Transverse colon (tissue), 4 donors: ENCODE measurements around the gene BPIFB2. TPM values are rescaled to one million over a fixed set of nuclear protein-coding genes. Genes with fewer than 3 reads are reported as not detected.
A peak's percentile ranks its signal among the peaks of the same experiment; 100 is the strongest.

ENCODE experiments used
- DNase-seq: peaks from one replicate; pipeline ENCODE4 v3.0.0-alpha.2; 2019
- H3K27ac ChIP-seq, 4 donors: fragments of 200-600 bp; sonication (generic); 2 replicates each; pipeline ENCODE4 v1.5.1; 2016 to 2018; ENCODE audit warnings: inconsistent platforms in 4 of 4
- H3K27me3 ChIP-seq: fragments of 200-600 bp; sonication (generic); 2 replicates; pipeline ENCODE4 v1.5.1; 2017; ENCODE audit warnings: inconsistent platforms
- H3K36me3 ChIP-seq, 4 donors: fragments of 200-600 bp; sonication (generic); 2 replicates each; pipeline ENCODE4 v1.5.1; 2017 to 2019; ENCODE audit warnings: inconsistent platforms in 4 of 4
- H3K4me1 ChIP-seq, 4 donors: fragments of 200-600 bp; sonication (generic); 2 replicates each; pipeline ENCODE4 v1.5.1; 2017 to 2020; ENCODE audit warnings: inconsistent platforms in 4 of 4
- H3K4me3 ChIP-seq, 4 donors: fragments of 200-600 bp; sonication (generic); 1 replicate in 1 of 4; 2 replicates in 3 of 4; pipeline versions ENCODE4 v1.5.1 to v1.6.1; 2017 to 2019; ENCODE audit warnings: inconsistent platforms in 4 of 4
- H3K9me3 ChIP-seq, 2 donors: fragments of 200-600 bp; sonication (generic); 2 replicates each; pipeline ENCODE4 v1.5.1; 2017 to 2019; ENCODE audit warnings: inconsistent platforms in 2 of 2
- EP300 ChIP-seq: sonication (generic); formaldehyde crosslinking; IDR thresholded peaks from one replicate; pipeline ENCODE4 v1.6.1; 2017; ENCODE audit warnings: antibody characterized with exemption, low read depth
- POLR2A ChIP-seq: fragments of 450-650 bp; IDR thresholded peaks from one replicate; pipeline ENCODE4 v1.6.1; 2016; ENCODE audit warnings: antibody characterized with exemption, mild to moderate bottlenecking, moderate library complexity
- POLR2AphosphoS5 ChIP-seq, 3 donors: sonication (generic); formaldehyde crosslinking; IDR thresholded peaks; one replicate each; pipeline ENCODE4 v1.6.1; 2016; ENCODE audit warnings: antibody characterized with exemption in 3 of 3
- WGBS, 2 donors: methylation state at CpG; one replicate each; pipeline ENCODE4 v1.1.5; 2018; ENCODE audit warnings: low coverage in 1 of 2; 5-methylcytosine and 5-hydroxymethylcytosine counted together
- in situ Hi-C, 4 donors: fragments of 200-750 bp; cut with MboI; loops; one replicate each; pipeline versions ENCODE4 v1.15.0 to v1.15.1; 2017; ENCODE audit warnings: low sequenced_read_pairs in 3 of 4, low pct_ligation_motif_present in 1 of 4, low pct_unique_long_range_greater_than_20kb in 1 of 4
- intact Hi-C: fragments of 100-400 bp; cut with DNase I; formaldehyde crosslinking; loops from one replicate; pipeline ENCODE4 v1.15.1; 2023; ENCODE audit warnings: low total_unique reads
- total RNA-seq, 4 donors: library from RNA; depleted of rRNA; stranded (reverse); fragments of >200 nt; gene quantifications; one replicate each; pipeline ENCODE4 v1.1.0, GENCODE V29; 2016
- TF ChIP-seq, protein P1 (sequence below), 5 experiments: fragments of 200-600 bp in 3 of 5; fragments of 450-650 bp in 2 of 5; sonication (generic) in 3 of 5; IDR thresholded peaks; 1 replicate in 2 of 5; 2 replicates in 3 of 5; pipeline ENCODE4 v1.5.1; 2016 to 2017; ENCODE audit warnings: antibody characterized with exemption in 5 of 5, inconsistent platforms in 3 of 5, mild to moderate bottlenecking in 2 of 5, moderate library complexity in 1 of 5

The BPIFB2 gene
- total RNA-seq, 4 donors from 2014 or later, result not detected

DNA sequence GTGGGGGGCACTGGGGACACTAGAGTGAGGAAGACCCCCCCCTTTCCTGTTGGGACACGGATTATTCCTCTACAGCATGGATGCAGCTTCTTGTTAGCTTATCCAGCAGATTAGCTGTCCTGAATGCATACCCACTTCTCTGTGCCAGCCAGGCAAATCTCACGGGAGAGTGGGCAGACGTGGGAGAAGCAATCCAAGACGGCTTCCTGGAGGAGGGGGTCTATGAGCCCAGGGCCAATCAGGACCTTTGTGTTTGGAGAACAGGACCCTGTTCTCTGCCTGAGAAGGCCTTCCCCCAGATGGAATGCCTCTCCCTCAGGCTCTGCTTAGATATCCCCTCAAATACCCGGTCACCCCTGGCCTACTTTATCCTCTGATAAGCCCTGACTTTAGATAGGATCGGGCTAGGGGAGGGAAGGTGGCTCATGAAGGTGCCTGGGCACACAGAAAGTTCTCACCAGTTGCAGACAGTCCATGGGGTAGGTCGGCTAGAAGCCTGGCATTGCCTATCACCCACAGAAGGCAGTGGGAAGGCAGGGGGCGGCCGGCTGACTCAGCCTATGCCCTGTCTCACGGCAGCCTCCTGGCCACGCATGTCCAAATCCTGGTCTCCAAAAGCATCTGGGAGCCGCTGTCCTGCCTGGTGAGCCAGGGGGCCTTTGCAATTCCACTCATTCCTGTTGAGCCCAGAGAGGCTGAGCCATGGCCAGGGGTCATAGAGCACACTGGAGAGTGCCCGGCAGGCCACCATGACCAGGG is 38.0 kb upstream of the BPIFB2 start:
- Histone ChIP-seq H3K9me3 (no peaks in the 10 kb centered on the region), H3K27ac (no peak overlapping the region), H3K27me3 (no peaks in the 10 kb centered on the region), H3K4me3 (no peak overlapping the region), H3K36me3 (no peaks in the 10 kb centered on the region), H3K4me1 (peaks cover 0 to 5% (median 0%) of the 10 kb centered on the region in 4 donors)
- no peak for DNase-seq
- WGBS, 2 donors, result 90% methylated on average over 12 of the region's 13 CpGs; no CpG with 5 or more reads in 1 of the 2 donors
- TF ChIP-seq EP300 (no peak), POLR2AphosphoS5 (IDR thresholded peaks at IDR 0.05) (no peak), POLR2A (no peak)
- TF ChIP-seq, protein P1, sequence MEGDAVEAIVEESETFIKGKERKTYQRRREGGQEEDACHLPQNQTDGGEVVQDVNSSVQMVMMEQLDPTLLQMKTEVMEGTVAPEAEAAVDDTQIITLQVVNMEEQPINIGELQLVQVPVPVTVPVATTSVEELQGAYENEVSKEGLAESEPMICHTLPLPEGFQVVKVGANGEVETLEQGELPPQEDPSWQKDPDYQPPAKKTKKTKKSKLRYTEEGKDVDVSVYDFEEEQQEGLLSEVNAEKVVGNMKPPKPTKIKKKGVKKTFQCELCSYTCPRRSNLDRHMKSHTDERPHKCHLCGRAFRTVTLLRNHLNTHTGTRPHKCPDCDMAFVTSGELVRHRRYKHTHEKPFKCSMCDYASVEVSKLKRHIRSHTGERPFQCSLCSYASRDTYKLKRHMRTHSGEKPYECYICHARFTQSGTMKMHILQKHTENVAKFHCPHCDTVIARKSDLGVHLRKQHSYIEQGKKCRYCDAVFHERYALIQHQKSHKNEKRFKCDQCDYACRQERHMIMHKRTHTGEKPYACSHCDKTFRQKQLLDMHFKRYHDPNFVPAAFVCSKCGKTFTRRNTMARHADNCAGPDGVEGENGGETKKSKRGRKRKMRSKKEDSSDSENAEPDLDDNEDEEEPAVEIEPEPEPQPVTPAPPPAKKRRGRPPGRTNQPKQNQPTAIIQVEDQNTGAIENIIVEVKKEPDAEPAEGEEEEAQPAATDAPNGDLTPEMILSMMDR (IDR thresholded peaks at IDR 0.05), result no peak
- intact Hi-C loops (no loop called here), in situ Hi-C loops (no loop called here)

DNA sequence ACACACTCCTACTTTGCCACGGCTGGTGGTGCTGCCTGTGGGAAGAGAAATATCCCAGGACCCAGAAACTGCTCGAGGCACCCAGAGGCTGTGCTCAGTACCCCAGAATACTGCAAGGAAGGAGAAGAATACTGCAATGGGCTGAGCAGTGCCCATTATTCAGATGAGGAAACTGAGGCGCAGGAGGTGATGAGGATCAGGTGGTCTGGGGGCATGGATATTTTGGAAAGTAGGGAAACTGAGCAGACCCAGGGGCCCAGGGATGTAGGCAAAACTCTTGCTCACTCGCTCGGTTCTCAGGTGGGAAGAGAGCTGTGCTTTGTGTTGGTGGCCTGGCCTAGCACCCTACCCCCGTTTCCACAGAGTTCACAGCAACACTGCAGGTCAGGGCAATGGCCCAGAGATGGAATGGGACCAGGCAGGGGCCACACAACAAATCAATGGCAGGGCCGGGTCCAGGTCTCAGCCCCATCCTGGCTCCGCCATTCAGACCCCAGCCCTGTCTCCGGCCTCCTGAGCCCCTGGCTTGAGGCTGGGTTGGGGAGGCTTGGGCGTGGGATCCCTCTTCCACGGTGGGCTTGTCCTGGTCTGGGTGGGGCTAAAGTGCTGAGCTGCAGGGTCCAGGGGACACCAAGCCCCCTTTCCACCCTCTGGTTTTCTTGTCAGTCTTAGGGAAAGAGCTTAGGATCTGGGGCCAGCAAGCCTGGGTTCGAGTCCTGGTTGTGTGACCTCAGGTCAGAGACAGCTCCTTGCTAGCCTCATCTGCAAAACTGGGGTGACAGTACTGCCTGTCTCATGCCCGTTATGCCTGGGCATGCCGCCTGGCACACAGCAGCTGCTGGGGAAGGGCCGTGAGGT is 37.2 kb upstream of the BPIFB2 start:
- Histone ChIP-seq H3K27me3 (no peaks in the 10 kb centered on the region), H3K27ac (peak overlapping the region in 3 of 4 donors; percentile 31 to 57 (median 50)), H3K4me1 (peaks cover 0 to 5% (median 0%) of the 10 kb centered on the region in 4 donors), H3K9me3 (no peaks in the 10 kb centered on the region), H3K4me3 (no peak overlapping the region), H3K36me3 (no peaks in the 10 kb centered on the region)
- in situ Hi-C loops, result no loop called here
- 80 to 89% methylated on average over 2 to 15 of the region's 15 CpGs for WGBS, 2 donors
- TF ChIP-seq POLR2A (no peak), POLR2AphosphoS5 (IDR thresholded peaks at IDR 0.05) (no peak), EP300 (no peak)
- TF ChIP-seq, protein P1 (IDR thresholded peaks at IDR 0.05), result no peak
- DNase-seq, result no peak
- intact Hi-C loops, result no loop called here

DNA sequence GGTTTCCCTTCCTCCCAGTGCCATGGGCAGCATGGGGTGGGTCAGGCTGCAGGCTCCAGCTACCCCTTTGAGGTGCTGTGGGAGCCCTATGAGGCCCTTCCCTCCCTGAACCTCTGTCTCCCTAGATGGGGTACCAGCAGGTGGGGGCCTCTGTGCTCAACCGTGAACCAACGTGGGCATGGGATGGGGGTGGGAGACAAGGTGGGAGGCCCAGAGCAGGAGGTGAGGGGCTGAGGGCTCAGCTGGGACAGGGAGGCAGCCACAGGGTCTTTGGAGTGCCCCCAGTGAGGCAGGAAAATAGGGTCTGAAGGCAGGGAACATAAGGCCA is 36.6 kb upstream of the BPIFB2 start:
- in situ Hi-C loops (no loop called here), intact Hi-C loops (no loop called here)
- 95 to 100% methylated on average over 2 of the region's 2 CpGs for WGBS, 2 donors
- H3K4me3 ChIP-seq, result no peak overlapping the region
- H3K9me3 ChIP-seq, result no peaks in the 10 kb centered on the region
- H3K27ac ChIP-seq, result peak overlapping the region in 3 of 4 donors; percentile 31 to 57 (median 50)
- peaks cover 0 to 5% (median 0%) of the 10 kb centered on the region in 4 donors for H3K4me1 ChIP-seq
- no peak for DNase-seq
- no peak for TF ChIP-seq POLR2AphosphoS5 (IDR thresholded peaks at IDR 0.05)
- TF ChIP-seq POLR2A, result no peak
- no peak for TF ChIP-seq EP300
- TF ChIP-seq, protein P1 (IDR thresholded peaks at IDR 0.05), result no peak
- H3K36me3 ChIP-seq, result no peaks in the 10 kb centered on the region
- no peaks in the 10 kb centered on the region for H3K27me3 ChIP-seq

DNA sequence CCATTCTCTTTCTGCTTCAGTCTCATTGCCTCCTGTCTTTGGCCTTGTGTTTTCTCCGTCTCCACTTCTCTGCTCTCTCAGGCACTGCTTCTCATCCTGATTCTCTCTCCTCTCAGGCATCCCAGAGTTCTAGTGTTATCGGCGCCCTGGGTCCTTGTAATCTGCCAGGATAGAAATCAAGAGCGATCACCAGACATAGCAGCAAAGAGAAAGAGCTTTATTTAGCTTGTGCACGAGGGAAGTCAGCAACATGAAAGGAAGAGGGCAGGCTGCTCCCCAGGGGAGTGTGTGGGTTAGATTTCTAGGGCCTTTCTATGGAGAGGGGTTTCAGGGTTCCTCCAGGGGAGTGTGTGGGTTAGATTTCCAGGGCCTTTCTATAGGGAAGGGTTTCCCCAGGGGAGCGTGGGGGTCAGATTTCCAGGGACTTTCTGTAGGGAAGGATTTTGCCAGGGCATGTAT is 35.8 kb upstream of the BPIFB2 start:
- TF ChIP-seq, protein P1 (IDR thresholded peaks at IDR 0.05), result no peak
- TF ChIP-seq EP300 (no peak), POLR2A (no peak), POLR2AphosphoS5 (IDR thresholded peaks at IDR 0.05) (no peak)
- H3K36me3 ChIP-seq, result no peaks in the 10 kb centered on the region
- no peaks in the 10 kb centered on the region for H3K9me3 ChIP-seq
- in situ Hi-C loops (no loop called here), intact Hi-C loops (no loop called here)
- 50% methylated on average over 6 of the region's 6 CpGs; no CpG with 5 or more reads in 1 of the 2 donors for WGBS, 2 donors
- H3K4me3 ChIP-seq, result no peak overlapping the region
- peaks cover 0 to 5% (median 0%) of the 10 kb centered on the region in 4 donors for H3K4me1 ChIP-seq
- no peak for DNase-seq
- H3K27me3 ChIP-seq, result no peaks in the 10 kb centered on the region
- peak overlapping the region in 3 of 4 donors; percentile 38 to 57 (median 50) for H3K27ac ChIP-seq
